Activated CD8-positive, alpha-beta memory T cell treated with anti-CD3 and anti-CD28 coated beads, Interleukin-2, amount 50 U/mL, for 24 hours (primary cell): ENCODE measurements around the gene MEST.
"Not testable (repeated sequence)": the region's sequence is repeated elsewhere in the genome, so short reads cannot be mapped to it uniquely, and the experiment has no call there.

Experiments
- DNase-seq: peaks from one replicate; pipeline ENCODE4 v3.0.0-alpha.2; 2020; ENCODE audit errors: extremely low read depth

Gene MEST

GRCh38 chr7:130485734-130486113 is 6.2 kb upstream of the MEST start:
- no peak for DNase-seq

- no peak for DNase-seq
Observed at GRCh38 chr7:130486114-130486953, 5.6 kb upstream of the MEST start.

DNA sequence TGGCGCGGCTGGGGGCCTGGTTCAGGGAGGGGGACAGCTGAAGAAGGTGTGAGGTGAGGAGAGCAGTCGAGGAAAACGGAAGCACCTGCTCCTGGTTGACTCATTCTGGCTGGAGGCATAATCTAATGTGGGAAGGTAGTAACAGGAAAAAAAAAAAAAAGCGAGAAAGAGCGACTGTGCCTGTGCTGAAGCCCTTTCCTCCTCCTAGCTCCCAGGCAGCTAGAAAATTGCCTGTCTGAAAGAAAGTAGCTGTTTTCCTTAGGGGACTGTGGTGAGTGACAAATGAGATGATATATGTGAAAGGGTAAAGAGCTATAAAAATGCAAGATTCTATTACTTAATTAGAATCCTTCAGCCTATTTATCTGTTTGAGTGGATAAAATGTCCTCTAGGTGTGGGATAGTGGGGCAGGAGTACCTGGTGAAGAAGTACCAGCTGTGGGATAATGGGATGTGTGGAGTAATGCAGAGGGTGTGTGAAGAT is 4.9 kb upstream of the MEST start:
- no peak for DNase-seq

DNA sequence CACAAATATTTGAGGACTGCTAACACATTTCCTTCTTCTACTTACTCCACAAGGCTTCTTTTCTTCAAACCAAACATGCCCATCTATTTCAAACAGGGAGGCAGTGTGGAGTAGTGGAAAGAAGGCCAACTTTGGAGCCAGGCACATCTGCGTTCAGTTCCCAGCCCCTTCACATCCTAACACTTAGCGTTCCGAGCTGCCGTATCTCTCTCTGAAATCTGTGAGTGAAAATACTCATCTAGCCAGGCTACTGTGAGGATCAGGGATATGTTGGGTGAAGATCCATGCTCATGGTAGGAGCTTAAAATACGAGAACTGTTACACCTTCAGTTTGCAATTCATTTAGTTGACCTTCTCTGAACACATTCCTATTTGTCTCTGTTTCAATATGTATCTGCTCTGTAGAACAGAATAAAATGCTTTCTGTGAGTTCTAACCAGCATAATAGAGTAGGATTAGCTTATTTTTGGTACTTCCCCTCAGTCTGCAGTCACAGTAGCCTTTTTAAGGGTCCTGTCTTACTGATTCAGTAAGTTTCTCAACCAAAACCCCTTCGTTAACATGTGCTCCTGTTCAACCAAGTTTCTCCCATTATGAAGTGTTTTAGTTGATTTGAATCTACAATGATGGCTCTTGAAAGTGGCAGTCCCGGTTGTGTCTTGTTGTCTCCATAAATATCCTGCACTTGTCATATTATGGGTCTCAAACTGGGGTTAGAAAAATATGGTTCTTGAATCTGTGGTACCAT is 3.3 kb upstream of the MEST start:
- no peak for DNase-seq

DNA sequence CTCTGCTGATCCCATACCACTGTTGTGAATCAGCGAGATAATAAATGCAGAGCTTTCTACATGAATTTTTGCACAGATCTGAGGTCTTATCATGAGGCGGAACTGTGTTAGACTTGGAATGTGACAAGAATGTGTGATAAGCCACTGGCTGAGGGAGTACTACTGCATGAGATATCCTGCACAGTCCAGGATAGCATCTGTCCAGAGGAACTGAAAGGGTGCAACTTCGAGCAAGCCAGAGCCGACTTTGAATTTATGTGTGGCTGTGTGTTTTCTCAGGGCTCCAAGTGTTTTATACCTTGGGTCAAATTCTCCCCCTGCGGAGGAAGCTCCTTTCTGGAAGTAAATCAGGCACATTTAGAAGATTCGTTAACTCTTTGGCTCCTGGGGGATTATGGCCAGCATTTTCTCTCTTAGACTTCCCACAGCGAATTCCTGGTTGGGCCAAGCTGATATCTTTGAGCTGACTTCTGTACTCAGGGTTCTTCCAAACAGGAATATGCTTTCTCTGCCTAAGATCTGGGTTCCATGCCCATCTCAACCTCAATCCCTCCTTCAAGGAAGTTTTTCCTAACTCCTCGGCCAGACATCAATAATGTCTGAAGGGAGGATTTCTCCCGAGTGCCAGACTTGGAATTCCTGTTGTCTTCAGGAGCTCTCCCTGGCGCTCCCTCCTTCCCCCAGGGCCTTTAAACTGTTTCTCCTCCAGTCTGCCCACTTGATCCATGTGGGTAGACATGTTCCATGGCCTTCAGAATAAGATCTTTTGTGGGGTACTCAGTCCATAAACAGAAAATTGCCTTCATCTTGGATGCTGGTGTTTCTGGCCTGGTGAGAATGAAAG is 2.5 kb upstream of the MEST start:
- DNase-seq = no peak

DNA sequence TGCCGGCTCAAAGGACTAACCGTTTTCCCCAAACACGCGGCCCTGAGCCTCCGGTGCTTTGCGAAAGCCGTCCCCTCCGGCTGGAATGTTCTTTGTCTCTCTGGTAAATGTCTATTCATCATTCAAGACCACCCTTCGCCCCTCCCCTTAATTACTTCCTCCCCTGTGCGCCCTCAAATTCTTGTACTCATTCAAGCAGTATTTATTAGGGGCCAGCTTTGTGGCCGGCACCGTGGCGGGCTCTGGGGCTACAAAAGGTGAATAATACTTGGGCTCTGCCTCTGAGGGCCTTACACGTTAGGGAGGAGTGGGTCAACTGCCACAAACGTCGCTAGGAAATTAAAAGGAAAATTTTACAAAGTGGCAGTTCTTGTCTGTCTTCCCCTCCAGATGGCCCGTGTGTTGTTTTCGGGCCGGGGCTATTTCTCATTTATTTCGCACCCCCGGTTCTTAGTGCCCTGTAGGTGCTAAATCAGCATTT is 1.5 kb upstream of the MEST start:
- no peak for DNase-seq

- no peak for DNase-seq
Observed at GRCh38 chr7:130490888-130491804, 739 bp upstream of the MEST start.

DNA sequence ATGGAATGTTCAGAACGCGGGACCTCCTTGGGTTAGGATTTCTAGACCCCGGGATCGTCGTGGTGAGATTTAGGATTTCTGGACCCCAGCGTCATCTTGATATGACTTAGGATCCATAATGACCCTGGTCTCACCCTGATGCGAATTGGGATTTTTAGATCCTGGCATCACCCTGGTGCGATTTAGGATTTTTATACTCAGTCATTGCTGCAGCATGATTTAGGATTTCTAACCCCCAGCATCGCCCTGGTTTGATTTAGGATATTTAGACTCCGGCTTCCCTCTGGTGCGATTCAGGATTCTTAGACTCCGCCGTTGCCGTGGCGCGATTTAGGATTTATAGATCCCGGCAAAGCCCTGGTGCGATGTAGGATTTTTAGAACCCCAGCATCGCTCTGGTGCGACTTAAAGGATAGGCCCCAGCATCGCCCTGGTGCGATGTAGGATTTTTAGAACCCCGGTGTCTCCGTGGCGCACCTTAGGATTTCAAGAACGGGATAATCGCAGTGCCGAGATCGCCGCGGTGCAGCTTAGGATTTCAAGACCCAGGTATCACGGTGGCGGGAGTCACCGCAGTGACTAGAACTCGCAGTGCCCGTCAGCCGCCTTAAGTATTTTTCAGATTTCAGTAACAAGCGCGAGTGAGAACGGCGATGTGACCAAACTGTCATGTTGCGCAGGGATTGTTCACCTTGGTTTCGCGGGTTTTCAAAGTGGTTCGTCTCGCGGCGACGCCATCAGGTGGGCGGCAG is 814 bp downstream of the MEST start:
- no peak for DNase-seq

DNA sequence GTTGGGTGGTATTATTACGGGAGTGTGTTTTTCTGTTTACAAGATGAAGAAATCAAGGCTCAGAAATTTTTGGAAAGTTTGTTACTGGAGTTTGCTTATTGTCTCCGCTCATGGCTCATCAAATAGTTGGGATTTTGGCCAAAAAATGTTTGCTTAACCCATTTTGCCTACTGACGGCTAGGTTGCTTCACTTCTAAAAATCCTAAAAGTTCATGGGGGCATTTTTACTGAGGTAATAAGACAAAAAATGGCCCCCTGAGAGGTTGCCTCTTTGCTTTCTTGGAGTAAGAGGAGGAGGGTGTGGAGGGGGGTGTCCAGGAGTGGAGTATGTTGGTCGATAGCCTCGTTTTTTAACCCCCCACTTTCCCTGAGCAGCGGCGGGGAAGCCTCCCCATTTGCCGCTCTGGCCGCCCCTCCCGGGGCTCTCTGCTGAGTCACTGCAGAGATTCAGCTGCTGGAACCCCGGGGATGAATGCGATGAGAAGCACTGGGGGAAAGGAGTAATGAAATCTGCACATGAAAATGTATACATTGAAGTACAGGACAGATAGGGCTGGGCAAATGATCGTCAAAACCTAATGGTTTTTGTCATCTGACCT is 1.5 kb downstream of the MEST start:
- DNase-seq = no peak

DNA sequence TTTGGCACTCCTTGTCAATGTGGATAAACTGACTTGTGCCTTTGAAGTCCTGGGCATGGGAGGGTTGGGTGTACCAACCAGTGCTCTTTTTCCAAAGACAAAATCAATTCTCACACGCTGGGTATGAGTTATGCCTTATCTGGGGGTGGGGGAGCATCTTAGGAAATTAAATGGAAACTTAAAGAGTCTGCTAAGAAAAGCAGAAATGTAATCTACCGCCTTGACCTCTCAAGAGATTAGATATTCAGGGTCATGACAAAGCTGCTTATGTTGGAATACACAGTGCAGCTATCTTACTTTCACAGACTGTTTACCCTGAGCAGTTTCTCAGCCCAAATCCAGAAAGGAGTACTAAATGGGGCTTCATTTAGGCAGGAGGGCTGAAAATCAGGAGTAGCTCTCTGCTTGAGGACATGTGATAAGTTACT is 2.6 kb downstream of the MEST start:
- DNase-seq = no peak

GRCh38 chr7:130500463-130500862 is 8.6 kb downstream of the MEST start:
- no peak for DNase-seq

DNA sequence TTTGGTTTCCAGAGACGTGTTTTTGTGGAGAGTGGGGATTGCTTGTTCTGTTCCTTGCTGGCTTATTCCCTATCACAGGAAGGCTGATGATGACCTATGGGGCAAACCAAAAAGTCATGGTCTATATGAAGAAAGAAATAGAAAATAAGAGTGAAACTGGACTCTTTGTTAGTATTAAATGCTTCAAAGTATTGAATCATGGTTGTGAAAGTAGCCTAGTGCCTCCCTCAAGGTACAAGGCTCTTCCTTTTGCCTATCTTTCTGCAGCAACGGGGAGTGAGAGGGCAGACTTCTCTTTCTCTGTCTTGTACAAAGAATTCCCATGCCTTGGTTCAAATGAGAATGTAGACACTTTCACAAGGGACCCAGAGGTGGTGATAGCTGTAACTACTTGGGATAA is 9.0 kb downstream of the MEST start:
- no peak for DNase-seq

DNA sequence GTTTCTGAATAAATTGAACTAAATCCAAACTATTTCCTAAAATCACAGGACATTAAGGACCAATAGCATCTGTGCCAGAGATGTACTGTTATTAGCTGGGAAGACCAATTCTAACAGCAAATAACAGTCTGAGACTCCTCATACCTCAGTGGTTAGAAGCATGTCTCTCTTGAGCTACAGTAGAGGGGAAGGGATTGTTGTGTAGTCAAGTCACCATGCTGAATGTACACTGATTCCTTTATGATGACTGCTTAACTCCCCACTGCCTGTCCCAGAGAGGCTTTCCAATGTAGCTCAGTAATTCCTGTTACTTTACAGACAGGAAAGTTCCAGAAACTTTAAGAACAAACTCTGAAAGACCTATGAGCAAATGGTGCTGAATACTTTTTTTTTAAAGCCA is 13.9 kb downstream of the MEST start:
- no peak for DNase-seq

- DNase-seq = no peak
Observed at GRCh38 chr7:130506358-130506757, 14.5 kb downstream of the MEST start.

GRCh38 chr7:130512038-130512437 is 20.2 kb downstream of the MEST start:
- not testable (repeated sequence) for DNase-seq

GRCh38 chr7:130513447-130513846 is 21.6 kb downstream of the MEST start:
- no peak for DNase-seq

- no peak for DNase-seq
Observed at GRCh38 chr7:130515315-130516040, 23.6 kb downstream of the MEST start.

GRCh38 chr7:130521258-130521951 is 29.5 kb downstream of the MEST start:
- DNase-seq = no peak
